ENCODE measurements around the gene PLEKHG2.

Gene PLEKHG2

GRCh38 chr19:39465956-39466747 lies 53.7 kb downstream of the PLEKHG2 start:
- H2AFZ ChIP-seq (ENCODE audit: low read length), result no peak overlapping the region
- H3K27me3 ChIP-seq (replicated peaks; ENCODE audit: insufficient read depth, low read length), result no peaks in the 10 kb centered on the region
- TF ChIP-seq EZH2 (optimal IDR thresholded peaks at IDR 0.05; ENCODE audit: low read depth, low read length) (no peak), EZH2phosphoT487 (IDR thresholded peaks at IDR 0.05; ENCODE audit: low read length) (no peak), CTCF (IDR thresholded peaks at IDR 0.05; ENCODE audit: low read length) (no peak)
- DNase-seq, result no peak
- no peak overlapping the region for H3K4me2 ChIP-seq (ENCODE audit: low read depth, low read length)
- no peaks in the 10 kb centered on the region for H3F3A ChIP-seq (ENCODE audit: insufficient read depth, low read length)
- H3K27ac ChIP-seq (ENCODE audit: low read length), result no peak overlapping the region
- peaks cover 22% of the 10 kb centered on the region for H3K79me2 ChIP-seq (ENCODE audit: low read length)
- no peak overlapping the region for H3K9ac ChIP-seq (ENCODE audit: low read length)
- H3K9me2 ChIP-seq (replicated peaks; ENCODE audit: insufficient read depth, low read length), result no peaks in the 10 kb centered on the region
- H3K4me1 ChIP-seq (ENCODE audit: low read length), result no peaks in the 10 kb centered on the region
- H3K9me3 ChIP-seq (replicated peaks; ENCODE audit: insufficient read depth, low read length), result no peaks in the 10 kb centered on the region
- H4K20me1 ChIP-seq (ENCODE audit: insufficient read depth, low read length), result no peaks in the 10 kb centered on the region
- H3K4me3 ChIP-seq (ENCODE audit: low read length), result no peak overlapping the region
- H3K36me3 ChIP-seq (replicated peaks; ENCODE audit: insufficient read depth, low read length), result peaks cover 5% of the 10 kb centered on the region; the same call in 1 of the 2 replicates

GRCh38 chr19:39467941-39468340 lies 55.5 kb downstream of the PLEKHG2 start:
- no peaks in the 10 kb centered on the region for H3K4me1 ChIP-seq (ENCODE audit: low read length)
- DNase-seq, result no peak
- H3K9me2 ChIP-seq (replicated peaks; ENCODE audit: insufficient read depth, low read length), result no peaks in the 10 kb centered on the region
- peaks cover 22% of the 10 kb centered on the region for H3K79me2 ChIP-seq (ENCODE audit: low read length)
- no peak overlapping the region for H3K9ac ChIP-seq (ENCODE audit: low read length)
- no peaks in the 10 kb centered on the region for H3K27me3 ChIP-seq (replicated peaks; ENCODE audit: insufficient read depth, low read length)
- no peak overlapping the region for H3K4me3 ChIP-seq (ENCODE audit: low read length)
- H3K4me2 ChIP-seq (ENCODE audit: low read depth, low read length), result no peak overlapping the region
- H3F3A ChIP-seq (ENCODE audit: insufficient read depth, low read length), result no peaks in the 10 kb centered on the region
- no peak for TF ChIP-seq CTCF (IDR thresholded peaks at IDR 0.05; ENCODE audit: low read length)
- no peak for TF ChIP-seq EZH2phosphoT487 (IDR thresholded peaks at IDR 0.05; ENCODE audit: low read length)
- TF ChIP-seq EZH2 (optimal IDR thresholded peaks at IDR 0.05; ENCODE audit: low read depth, low read length), result no peak
- no peaks in the 10 kb centered on the region for H3K9me3 ChIP-seq (replicated peaks; ENCODE audit: insufficient read depth, low read length)
- no peaks in the 10 kb centered on the region for H4K20me1 ChIP-seq (ENCODE audit: insufficient read depth, low read length)
- H3K36me3 ChIP-seq (replicated peaks; ENCODE audit: insufficient read depth, low read length), result peaks cover 5% of the 10 kb centered on the region; the same call in 1 of the 2 replicates
- no peak overlapping the region for H2AFZ ChIP-seq (ENCODE audit: low read length)
- H3K27ac ChIP-seq (ENCODE audit: low read length), result no peak overlapping the region

- no peaks in the 10 kb centered on the region for H3F3A ChIP-seq (ENCODE audit: insufficient read depth, low read length)
- no peak overlapping the region for H2AFZ ChIP-seq (ENCODE audit: low read length)
- TF ChIP-seq EZH2 (optimal IDR thresholded peaks at IDR 0.05; ENCODE audit: low read depth, low read length) (no peak), CTCF (IDR thresholded peaks at IDR 0.05; ENCODE audit: low read length) (no peak), EZH2phosphoT487 (IDR thresholded peaks at IDR 0.05; ENCODE audit: low read length) (no peak)
- no peaks in the 10 kb centered on the region for H3K9me2 ChIP-seq (replicated peaks; ENCODE audit: insufficient read depth, low read length)
- no peak overlapping the region for H3K4me3 ChIP-seq (ENCODE audit: low read length)
- H4K20me1 ChIP-seq (ENCODE audit: insufficient read depth, low read length), result no peaks in the 10 kb centered on the region
- H3K27me3 ChIP-seq (replicated peaks; ENCODE audit: insufficient read depth, low read length), result no peaks in the 10 kb centered on the region
- H3K9ac ChIP-seq (ENCODE audit: low read length), result no peak overlapping the region
- peaks cover 5% of the 10 kb centered on the region; the same call in 1 of the 2 replicates for H3K36me3 ChIP-seq (replicated peaks; ENCODE audit: insufficient read depth, low read length)
- no peaks in the 10 kb centered on the region for H3K9me3 ChIP-seq (replicated peaks; ENCODE audit: insufficient read depth, low read length)
- DNase-seq, result no peak
- H3K27ac ChIP-seq (ENCODE audit: low read length), result no peak overlapping the region
- H3K4me1 ChIP-seq (ENCODE audit: low read length), result no peaks in the 10 kb centered on the region
- peaks cover 15% of the 10 kb centered on the region for H3K79me2 ChIP-seq (ENCODE audit: low read length)
- no peak overlapping the region for H3K4me2 ChIP-seq (ENCODE audit: low read depth, low read length)
These were observed 56.6 kb downstream of the PLEKHG2 start for GRCh38 chr19:39469036-39469435.
